T-helper 17 cell (primary cell): ENCODE data around the gene CCDC167. TPM values are rescaled to one million over a fixed set of nuclear protein-coding genes. Genes with fewer than 3 reads are reported as not detected.

Source experiments
- ATAC-seq: fragments of 150-1000 bp; cut with Tn5 transposase; 2 replicates; pipeline ENCODE4 v1.10.0; 2021; ENCODE audit warnings: mild to moderate bottlenecking, moderate library complexity
- DNase-seq, 3 donors: peaks; one replicate each; pipeline versions ENCODE4 v3.0.0 to v3.0.0-alpha.2; 2020 to 2021
- H3K9me3 ChIP-seq: one replicate; pipeline ENCODE4 v1.7.0; 2013; ENCODE audit warnings: low read length, mild to moderate bottlenecking; ENCODE audit not compliant: control insufficient read depth, poor library complexity, severe bottlenecking
- H3K27ac Mint-ChIP-seq: one replicate; pipeline ENCODE4 v1.8.0; 2022; ENCODE audit warnings: mild to moderate bottlenecking, moderate library complexity, mixed read lengths
- H3K27me3 Mint-ChIP-seq: one replicate; pipeline ENCODE4 v1.8.0; 2022; ENCODE audit warnings: mixed read lengths
- H3K36me3 Mint-ChIP-seq: one replicate; pipeline ENCODE4 v1.8.0; 2022; ENCODE audit warnings: low read depth, mixed read lengths
- H3K4me1 Mint-ChIP-seq: one replicate; pipeline ENCODE4 v1.8.0; 2022; ENCODE audit warnings: mild to moderate bottlenecking, mixed read lengths
- H3K4me3 Mint-ChIP-seq: one replicate; pipeline ENCODE4 v1.8.0; 2022; ENCODE audit warnings: mild to moderate bottlenecking, moderate library complexity, mixed read lengths
- total RNA-seq, 4 donors: library from RNA in 2 of 4; stranded (reverse) in 2 of 4; gene quantifications; one replicate each; pipeline ENCODE4 v1.2.3 and lab custom pipeline; 2022 to 2026

CCDC167 gene
- total RNA-seq (10 to 100 TPM; 29.6 to 43.7 TPM), total RNA-seq (lab: John Stamatoyannopoulos, UW) (18.1 to 24.9 reads per million in 2 donors)

DNA sequence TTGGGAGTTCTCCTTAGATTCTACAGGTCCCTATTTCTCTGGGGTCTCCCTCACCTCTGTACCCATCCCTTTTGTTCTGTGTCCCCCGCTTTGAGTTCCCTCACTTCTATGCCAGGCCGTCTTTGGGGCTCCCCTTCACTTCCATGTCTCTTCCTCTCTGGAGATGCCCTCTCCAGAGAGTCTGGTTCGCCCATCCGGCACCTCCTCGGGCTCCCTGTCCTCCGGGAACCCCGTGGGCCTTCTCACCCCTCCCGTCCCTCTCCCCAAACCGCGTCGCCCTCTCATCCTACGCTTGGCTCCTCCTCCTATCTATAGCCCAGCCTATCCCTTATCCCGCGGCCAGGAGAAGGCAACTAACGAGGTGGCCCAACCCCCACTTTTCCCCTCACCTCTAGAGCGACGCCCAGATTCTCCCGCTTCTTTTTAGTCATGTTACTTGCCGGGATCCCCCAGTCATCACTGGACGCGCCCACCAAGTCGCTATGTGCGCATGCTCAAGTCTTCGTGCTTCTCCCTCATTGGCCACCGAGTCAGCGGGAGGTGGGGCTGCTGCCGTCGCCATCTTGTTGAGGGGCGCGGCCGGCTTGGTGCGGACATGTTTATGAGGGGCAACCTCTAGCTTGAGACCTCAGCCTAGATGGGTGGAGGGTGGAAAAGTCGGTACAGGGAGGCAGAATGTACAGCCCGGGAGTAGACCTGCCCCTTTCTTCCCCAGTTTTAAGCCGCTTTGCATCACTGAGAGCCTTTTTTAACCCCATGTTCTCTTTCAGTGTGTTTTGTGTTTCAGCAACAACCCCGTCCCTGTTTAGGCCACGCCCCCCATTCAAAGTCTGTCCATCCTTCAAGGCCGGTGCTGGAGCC is at the start of gene CCDC167:
CCDC167 (minus strand) TSS at position 461 of the 861 bp plus-strand sequence; CDS start at position 431, 30 bp downstream.
- H3K4me1 Mint-ChIP-seq = peaks cover 70% of the 10 kb centered on the region
- ATAC-seq = peak; percentile 61
- DNase-seq = peak; percentile 90 to 95 (median 93)
- no peaks in the 10 kb centered on the region for H3K27me3 Mint-ChIP-seq
- H3K9me3 ChIP-seq = no peaks in the 10 kb centered on the region
- peak within 1 kb of the TSS; percentile 99 for H3K4me3 Mint-ChIP-seq
- peaks cover 3% of the 10 kb centered on the region for H3K36me3 Mint-ChIP-seq
- peak within 1 kb of the TSS; percentile 100 for H3K27ac Mint-ChIP-seq

DNA sequence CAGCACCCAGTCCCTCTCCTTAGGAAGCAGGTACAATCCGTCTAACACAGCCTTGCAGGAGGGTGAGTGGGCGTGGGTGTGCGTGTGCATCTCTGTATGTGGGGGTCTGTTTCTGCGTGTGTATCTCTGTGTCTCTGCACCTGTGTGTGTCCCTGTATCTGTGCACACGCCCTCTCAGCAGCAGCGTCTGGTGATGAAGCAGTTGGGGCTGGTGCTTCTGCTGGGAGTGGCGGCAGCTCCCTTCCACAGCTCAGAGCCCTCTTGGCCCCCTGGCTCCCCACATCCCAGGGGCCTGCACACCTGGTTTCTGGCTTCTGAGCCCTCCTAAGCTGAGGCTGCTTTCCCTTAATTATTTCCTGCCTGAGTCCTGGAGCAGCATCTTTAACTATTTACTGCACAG is 49.5 kb upstream of the CCDC167 start:
- H3K4me3 Mint-ChIP-seq = no peak overlapping the region
- ATAC-seq (no peak), DNase-seq (no peak)
- H3K4me1 Mint-ChIP-seq = peaks cover 31% of the 10 kb centered on the region
- H3K27ac Mint-ChIP-seq = peak overlapping the region; percentile 89
- H3K27me3 Mint-ChIP-seq = no peaks in the 10 kb centered on the region
- H3K36me3 Mint-ChIP-seq = no peaks in the 10 kb centered on the region
- H3K9me3 ChIP-seq = no peaks in the 10 kb centered on the region

- peak overlapping the region; percentile 89 for H3K27ac Mint-ChIP-seq
- H3K4me1 Mint-ChIP-seq = peaks cover 26% of the 10 kb centered on the region
- no peak overlapping the region for H3K4me3 Mint-ChIP-seq
- peak; percentile 19 for ATAC-seq
- H3K36me3 Mint-ChIP-seq = no peaks in the 10 kb centered on the region
- no peaks in the 10 kb centered on the region for H3K27me3 Mint-ChIP-seq
- H3K9me3 ChIP-seq = no peaks in the 10 kb centered on the region
- DNase-seq = no peak
Observed at GRCh38 chr6:37548067-37548674, 48.5 kb upstream of the CCDC167 start.

DNA sequence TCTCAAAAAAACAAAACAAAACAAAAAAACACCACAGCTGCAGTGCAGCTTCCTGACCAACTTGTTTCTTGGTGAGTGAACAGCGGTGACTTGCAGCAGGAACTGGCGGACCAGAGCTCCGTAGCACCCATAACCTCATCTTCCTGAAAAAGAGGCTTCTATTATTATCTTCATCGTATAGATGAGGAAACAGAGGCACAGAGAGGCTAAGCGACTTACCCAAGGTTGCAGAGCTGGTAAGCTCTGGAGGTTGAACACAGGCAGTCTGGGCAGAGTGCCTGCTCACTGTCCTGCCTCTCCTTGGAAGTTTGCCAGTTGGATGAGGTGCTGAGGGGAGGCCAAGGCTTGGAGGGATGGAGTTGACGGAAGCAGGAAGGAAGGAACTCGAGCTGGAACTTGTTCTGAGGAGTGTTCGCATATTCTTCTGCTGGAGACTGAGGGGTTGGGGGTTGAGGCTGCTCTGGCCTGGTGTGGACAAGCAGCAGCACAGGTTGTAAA is 47.9 kb upstream of the CCDC167 start:
- H3K9me3 ChIP-seq = no peaks in the 10 kb centered on the region
- DNase-seq = no peak
- Mint-ChIP-seq H3K4me1 (peaks cover 28% of the 10 kb centered on the region), H3K27me3 (no peaks in the 10 kb centered on the region), H3K36me3 (no peaks in the 10 kb centered on the region), H3K4me3 (peak overlapping the region; percentile 43), H3K27ac (peak overlapping the region; percentile 89)
- ATAC-seq = peak; percentile 74

- ATAC-seq = no peak
Observed at GRCh38 chr6:37546141-37546871, 46.6 kb upstream of the CCDC167 start.

DNA sequence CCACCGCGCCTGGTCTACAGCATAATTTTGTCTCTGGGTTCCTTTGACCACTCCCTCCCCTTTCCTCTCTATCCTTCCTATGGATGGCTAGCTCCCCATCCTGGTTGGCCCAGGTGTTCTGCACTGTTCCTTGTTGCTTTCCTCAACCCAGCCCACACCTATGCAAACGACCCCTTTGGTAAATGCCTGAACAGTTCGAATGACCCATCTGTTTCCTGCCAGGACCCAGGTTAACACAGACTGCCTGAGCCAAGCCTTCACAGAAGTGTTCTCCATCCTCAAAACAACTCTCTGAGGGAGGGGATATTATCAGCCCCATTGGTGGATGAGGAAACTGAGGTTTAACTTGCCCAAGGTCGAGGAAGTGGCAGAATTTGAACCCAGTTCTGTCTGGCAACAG is 44.8 kb upstream of the CCDC167 start:
- peaks cover 28% of the 10 kb centered on the region for H3K4me1 Mint-ChIP-seq
- H3K27ac Mint-ChIP-seq = peak overlapping the region; percentile 53
- H3K9me3 ChIP-seq = no peaks in the 10 kb centered on the region
- peak overlapping the region; percentile 3 for H3K4me3 Mint-ChIP-seq
- no peaks in the 10 kb centered on the region for H3K27me3 Mint-ChIP-seq
- DNase-seq (no peak), ATAC-seq (no peak)
- H3K36me3 Mint-ChIP-seq = no peaks in the 10 kb centered on the region

More at GRCh38 chr6:37546141-37546871, 46.6 kb upstream of the CCDC167 start:
- DNase-seq = no peak
- Mint-ChIP-seq H3K27me3 (no peaks in the 10 kb centered on the region), H3K36me3 (no peaks in the 10 kb centered on the region), H3K4me1 (peaks cover 28% of the 10 kb centered on the region), H3K27ac (peak overlapping the region; percentile 6), H3K4me3 (peak overlapping the region; percentile 71)
- H3K9me3 ChIP-seq = no peaks in the 10 kb centered on the region

- no peak overlapping the region for H3K27ac Mint-ChIP-seq
- H3K4me3 Mint-ChIP-seq = no peak overlapping the region
- no peaks in the 10 kb centered on the region for H3K27me3 Mint-ChIP-seq
- no peaks in the 10 kb centered on the region for H3K9me3 ChIP-seq
- DNase-seq (no peak), ATAC-seq (no peak)
- peaks cover 21% of the 10 kb centered on the region for H3K4me1 Mint-ChIP-seq
- H3K36me3 Mint-ChIP-seq = no peaks in the 10 kb centered on the region
Observed at GRCh38 chr6:37543361-37543760, 43.7 kb upstream of the CCDC167 start.

DNA sequence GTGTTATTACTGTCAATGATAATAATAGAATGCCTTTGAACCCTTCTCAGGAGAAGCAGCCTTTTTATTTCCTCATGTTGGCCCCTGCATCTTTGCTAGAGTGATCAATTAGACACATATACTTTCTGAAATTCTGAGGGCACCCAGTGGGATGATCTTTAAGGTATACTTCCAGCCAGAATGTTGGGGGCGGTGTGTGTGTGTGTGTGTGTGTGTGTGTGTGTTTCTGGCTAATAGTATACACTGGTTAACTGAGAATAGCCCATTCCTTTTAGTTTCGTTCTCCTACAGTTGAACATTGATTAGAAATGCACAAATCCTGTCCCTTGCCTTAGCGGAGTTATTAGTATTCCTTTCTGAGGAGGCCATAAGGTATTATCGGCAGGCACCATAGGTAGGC is 41.7 kb upstream of the CCDC167 start:
- Mint-ChIP-seq H3K4me3 (no peak overlapping the region), H3K27me3 (no peaks in the 10 kb centered on the region), H3K27ac (peak overlapping the region; percentile 9), H3K4me1 (peaks cover 15% of the 10 kb centered on the region), H3K36me3 (no peaks in the 10 kb centered on the region)
- DNase-seq (no peak), ATAC-seq (no peak)
- no peaks in the 10 kb centered on the region for H3K9me3 ChIP-seq

DNA sequence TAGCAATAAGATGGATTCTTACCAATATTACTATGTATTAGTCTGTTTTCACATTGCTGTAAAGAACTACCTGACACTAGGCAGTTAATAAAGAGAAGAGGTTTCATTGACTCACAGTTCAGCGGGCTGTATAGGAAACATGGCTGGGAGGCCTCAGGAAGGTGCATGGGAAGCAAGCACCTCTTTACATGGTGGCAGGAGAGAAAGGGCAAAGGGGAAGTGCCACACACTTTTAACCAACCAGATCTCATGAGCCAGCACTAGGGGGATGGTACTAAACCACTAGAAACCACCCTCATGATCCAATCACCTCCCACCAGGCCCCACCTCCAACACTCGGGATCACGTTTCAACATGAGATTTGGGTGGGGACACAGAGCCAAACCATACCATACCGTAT is 40.7 kb upstream of the CCDC167 start:
- Mint-ChIP-seq H3K36me3 (no peaks in the 10 kb centered on the region), H3K4me3 (no peak overlapping the region), H3K4me1 (peaks cover 19% of the 10 kb centered on the region), H3K27ac (peak overlapping the region; percentile 11), H3K27me3 (no peaks in the 10 kb centered on the region)
- H3K9me3 ChIP-seq = no peaks in the 10 kb centered on the region
- ATAC-seq (no peak), DNase-seq (no peak)

DNA sequence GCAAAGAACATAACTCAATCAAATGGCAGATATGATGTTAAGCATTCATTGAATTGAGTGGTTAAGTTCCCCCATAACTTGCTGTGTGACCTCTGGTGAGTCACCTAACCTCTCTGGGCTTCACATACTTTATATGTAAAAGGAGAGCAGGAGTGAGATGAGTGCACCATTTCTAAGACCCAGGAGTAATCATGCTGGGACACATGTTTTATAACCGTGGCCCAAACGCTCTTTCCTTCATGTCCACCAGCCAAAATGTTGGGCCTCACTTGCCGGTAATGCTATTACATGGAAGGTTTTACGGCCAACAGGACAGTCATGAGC is 40.3 kb upstream of the CCDC167 start:
- H3K27ac Mint-ChIP-seq = peak overlapping the region; percentile 11
- no peaks in the 10 kb centered on the region for H3K36me3 Mint-ChIP-seq
- H3K4me3 Mint-ChIP-seq = no peak overlapping the region
- peaks cover 17% of the 10 kb centered on the region for H3K4me1 Mint-ChIP-seq
- no peak for ATAC-seq
- no peak for DNase-seq
- no peaks in the 10 kb centered on the region for H3K27me3 Mint-ChIP-seq
- no peaks in the 10 kb centered on the region for H3K9me3 ChIP-seq

DNA sequence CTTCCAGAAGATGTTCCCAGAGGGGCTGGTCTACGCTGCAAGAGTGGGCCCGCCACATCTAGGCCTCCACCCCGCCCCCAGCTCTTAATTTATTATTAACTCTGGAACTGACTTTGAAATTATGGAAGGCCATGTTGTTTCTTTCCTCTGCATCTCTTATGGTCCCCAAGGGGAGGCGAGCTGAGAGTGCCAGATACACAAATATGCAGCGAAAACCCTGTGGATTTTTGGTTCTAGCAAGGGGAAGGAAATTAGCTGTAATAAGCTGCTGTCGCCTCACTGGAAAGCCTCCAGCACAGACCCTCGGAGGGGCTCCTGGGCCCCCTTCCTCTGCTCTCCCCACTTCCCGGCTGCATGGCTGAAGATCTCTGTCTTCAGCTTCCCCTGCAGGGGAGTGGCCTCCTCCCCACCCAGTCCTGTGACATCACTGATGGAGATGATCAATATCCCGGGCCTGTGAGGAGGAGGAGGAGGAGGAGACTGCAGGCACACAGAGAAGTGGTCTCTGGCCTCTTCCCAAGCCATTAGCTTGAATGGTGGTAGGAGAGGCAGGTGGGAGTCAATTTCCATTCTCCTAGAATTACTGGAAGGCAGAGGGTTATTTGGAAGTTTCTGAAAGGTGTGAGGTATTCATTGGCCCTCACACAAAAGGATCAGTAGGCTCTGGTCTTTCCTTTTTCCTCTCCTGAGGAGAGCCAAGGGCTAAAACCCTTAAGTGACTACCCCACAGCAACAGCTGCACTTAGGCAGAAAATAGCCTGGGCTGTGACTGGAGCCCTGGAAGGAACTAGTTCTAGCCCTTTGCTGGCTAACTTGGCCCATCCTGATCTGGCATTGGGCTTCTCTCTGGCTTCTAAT is 39.7 kb upstream of the CCDC167 start:
- peak overlapping the region; percentile 39 for H3K27ac Mint-ChIP-seq
- no peak for ATAC-seq

DNA sequence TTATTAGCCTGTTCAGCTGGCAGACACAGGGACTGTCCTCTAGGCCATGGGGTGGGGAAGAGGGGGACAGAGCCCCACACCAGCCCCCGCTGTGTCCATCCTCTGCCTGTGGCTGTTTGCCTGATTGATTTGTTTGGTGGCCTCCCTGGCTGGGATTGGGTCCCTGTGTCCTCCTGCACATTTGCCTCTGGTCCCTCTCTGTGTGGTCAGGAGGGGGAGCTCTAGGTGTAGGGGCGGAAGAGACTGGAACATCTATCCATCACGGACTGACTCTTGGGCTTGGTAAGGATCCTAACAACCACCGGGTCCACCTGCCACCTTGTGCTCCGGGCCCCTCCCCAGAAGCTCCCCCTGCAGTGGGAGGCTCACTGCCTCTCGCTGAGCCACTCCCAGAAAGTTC is 38.4 kb upstream of the CCDC167 start:
- DNase-seq = no peak
- H3K9me3 ChIP-seq = no peaks in the 10 kb centered on the region
- Mint-ChIP-seq H3K4me3 (no peak overlapping the region), H3K27me3 (no peaks in the 10 kb centered on the region), H3K36me3 (no peaks in the 10 kb centered on the region), H3K4me1 (peaks cover 12% of the 10 kb centered on the region), H3K27ac (peak overlapping the region; percentile 39)
- ATAC-seq = no peak

More for the DNA sequence above, 39.7 kb upstream of the CCDC167 start:
- DNase-seq = no peak
- no peak overlapping the region for H3K4me3 Mint-ChIP-seq
- peaks cover 15% of the 10 kb centered on the region for H3K4me1 Mint-ChIP-seq
- no peaks in the 10 kb centered on the region for H3K9me3 ChIP-seq
- H3K27me3 Mint-ChIP-seq = no peaks in the 10 kb centered on the region
- H3K36me3 Mint-ChIP-seq = no peaks in the 10 kb centered on the region
